Activated naive CD8-positive, alpha-beta T cell treated with anti-CD3 and anti-CD28 coated beads for 36 hours (primary cell): ENCODE results near the gene YTHDF1. TPM values are rescaled to one million over a fixed set of nuclear protein-coding genes. Genes with fewer than 3 reads are reported as not detected.
"Not testable (repeated sequence)": the region's sequence is repeated elsewhere in the genome, so short reads cannot be mapped to it uniquely, and the experiment has no call there.

Source experiments
- DNase-seq: peaks from one replicate; pipeline ENCODE4 v3.0.0; 2021
- H3K27ac Mint-ChIP-seq: one replicate; pipeline ENCODE4 v1.8.0; 2022; ENCODE audit warnings: mild to moderate bottlenecking, moderate library complexity, mixed read lengths
- H3K27me3 Mint-ChIP-seq: one replicate; pipeline ENCODE4 v1.8.0; 2022; ENCODE audit warnings: mild to moderate bottlenecking, mixed read lengths
- H3K36me3 Mint-ChIP-seq: one replicate; pipeline ENCODE4 v1.8.0; 2021; ENCODE audit warnings: mild to moderate bottlenecking, mixed read lengths
- H3K4me1 Mint-ChIP-seq: one replicate; pipeline ENCODE4 v1.8.0; 2021; ENCODE audit warnings: mixed read lengths
- H3K4me3 Mint-ChIP-seq: one replicate; pipeline ENCODE4 v1.8.0; 2022; ENCODE audit warnings: mild to moderate bottlenecking, moderate library complexity, mixed read lengths
- H3K9me3 Mint-ChIP-seq: one replicate; pipeline ENCODE4 v1.8.0; 2022; ENCODE audit warnings: mixed read lengths
- total RNA-seq, 2 experiments: library from RNA; stranded (reverse); gene quantifications; one replicate each; pipeline ENCODE4 v1.2.3, GENCODE V29; 2021

The YTHDF1 gene
- total RNA-seq, 2 experiments from 2014 or later = 47.4 to 48.3 TPM

DNA sequence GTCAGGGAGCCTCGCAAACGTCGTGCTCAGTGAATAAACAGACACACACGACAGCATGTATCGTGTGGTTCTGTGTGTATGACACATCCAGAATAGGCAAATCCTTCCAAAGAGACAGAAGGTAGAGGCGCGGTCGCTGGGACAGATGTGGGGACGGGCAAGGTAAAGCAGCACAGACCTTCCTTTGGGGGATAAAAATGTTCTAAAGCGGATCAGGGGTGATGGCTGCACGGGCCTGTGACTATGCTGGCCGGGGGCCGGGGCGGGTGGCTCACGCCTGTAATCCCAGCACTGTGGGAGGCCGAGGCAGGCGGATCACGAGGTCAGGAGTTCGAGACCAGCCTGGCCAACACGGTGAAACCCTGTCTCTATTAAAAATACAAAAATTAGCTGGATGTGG, 56.7 kb downstream of the YTHDF1 start:
- H3K4me3 Mint-ChIP-seq, H3K9me3 Mint-ChIP-seq, H3K4me1 Mint-ChIP-seq, H3K27ac Mint-ChIP-seq, H3K36me3 Mint-ChIP-seq, H3K27me3 Mint-ChIP-seq, DNase-seq: not testable (repeated sequence)

DNA sequence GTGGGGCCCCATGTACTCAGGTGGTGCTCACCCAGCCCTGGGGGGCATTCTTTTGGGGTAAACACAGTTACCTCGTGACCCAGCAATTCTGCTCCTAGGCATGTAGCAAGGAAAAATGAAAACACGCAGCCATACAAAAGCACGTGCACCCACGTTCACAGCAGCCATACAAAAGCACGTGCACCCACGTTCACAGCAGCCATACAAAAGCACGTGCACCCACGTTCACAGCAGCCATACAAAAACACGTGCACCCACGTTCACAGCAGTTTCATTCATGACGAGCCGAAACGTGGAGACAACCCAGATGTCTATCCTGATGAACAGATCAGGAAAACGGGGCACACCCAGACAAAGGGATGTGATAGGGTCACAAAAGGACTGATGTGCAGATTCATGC, 57.1 kb downstream of the YTHDF1 start:
- Mint-ChIP-seq H3K27me3 (peaks cover 12% of the 10 kb centered on the region), H3K4me1 (no peaks in the 10 kb centered on the region), H3K9me3 (no peaks in the 10 kb centered on the region), H3K36me3 (no peaks in the 10 kb centered on the region), H3K27ac (no peak overlapping the region), H3K4me3 (no peak overlapping the region)
- no peak for DNase-seq

DNA sequence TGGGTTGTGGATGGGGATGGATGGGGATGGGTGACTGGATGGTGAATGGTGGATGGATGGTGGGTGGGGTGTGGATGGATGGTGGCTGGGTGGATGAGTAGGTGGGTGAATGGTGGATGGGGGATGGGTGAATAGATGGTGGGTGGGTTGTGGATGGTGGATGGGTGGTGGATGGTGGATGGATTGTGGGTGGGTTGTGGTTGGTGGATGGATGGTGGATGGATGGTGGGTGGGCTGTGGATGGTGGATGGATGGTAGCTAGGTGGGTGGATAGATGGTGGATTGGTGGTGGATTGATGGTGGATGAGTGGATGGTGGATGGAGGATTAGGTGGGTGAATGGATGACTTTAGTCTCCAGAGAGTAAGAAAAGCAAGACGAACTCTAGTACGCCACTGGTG, 57.6 kb downstream of the YTHDF1 start:
- Mint-ChIP-seq H3K36me3 (no peaks in the 10 kb centered on the region), H3K4me3 (no peak overlapping the region), H3K27ac (no peak overlapping the region), H3K4me1 (no peaks in the 10 kb centered on the region), H3K27me3 (peaks cover 17% of the 10 kb centered on the region), H3K9me3 (no peaks in the 10 kb centered on the region)
- DNase-seq = no peak

DNA sequence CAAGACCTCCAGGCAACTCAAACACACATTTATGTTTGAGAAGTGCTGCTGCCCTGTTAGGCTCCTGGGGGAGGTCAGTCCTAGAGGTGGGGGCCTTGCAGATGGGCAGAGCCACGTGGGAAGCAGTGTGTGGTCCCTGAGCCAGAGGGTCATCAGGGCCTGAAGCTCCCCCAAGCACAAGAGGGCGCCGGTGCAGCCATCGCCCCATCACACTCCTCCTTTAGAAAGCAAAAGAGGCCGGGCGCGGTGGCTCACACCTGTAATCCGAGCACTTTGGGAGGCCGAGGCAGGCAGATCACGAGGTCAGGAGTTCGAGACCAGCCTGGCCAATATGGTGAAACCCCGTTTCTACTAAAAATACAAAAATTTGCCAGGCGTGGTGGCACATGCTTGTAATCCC, 58.5 kb downstream of the YTHDF1 start:
- not testable (repeated sequence) for H3K36me3 Mint-ChIP-seq, H3K9me3 Mint-ChIP-seq, DNase-seq, H3K4me3 Mint-ChIP-seq, H3K27ac Mint-ChIP-seq, H3K4me1 Mint-ChIP-seq
- H3K27me3 Mint-ChIP-seq = peaks cover 22% of the 10 kb centered on the region

DNA sequence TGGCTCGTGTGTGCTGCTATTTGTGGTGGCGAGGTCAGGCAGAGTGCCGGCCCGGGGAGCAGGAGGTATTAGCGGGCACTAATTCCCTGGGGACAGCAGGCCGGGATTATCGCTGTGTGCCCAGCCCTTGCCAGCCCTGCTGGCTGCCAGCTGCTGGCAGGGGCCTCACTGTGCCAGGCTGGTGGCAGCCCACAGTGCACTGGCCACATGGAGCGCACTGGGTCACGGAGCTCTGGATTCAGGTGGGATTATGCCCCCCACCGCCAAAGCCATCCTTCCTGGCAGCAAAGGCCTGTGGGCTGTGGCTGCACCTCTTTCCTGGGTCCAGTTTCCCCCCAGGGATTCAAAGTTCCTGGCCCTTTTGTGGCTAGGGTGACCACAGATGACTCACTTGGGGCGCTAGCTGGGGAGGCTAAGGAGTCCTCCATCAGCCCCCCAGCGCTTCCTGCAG, 59.7 kb downstream of the YTHDF1 start:
- no peak overlapping the region for H3K4me3 Mint-ChIP-seq
- H3K4me1 Mint-ChIP-seq = no peaks in the 10 kb centered on the region
- H3K36me3 Mint-ChIP-seq = no peaks in the 10 kb centered on the region
- DNase-seq = no peak
- H3K9me3 Mint-ChIP-seq = no peaks in the 10 kb centered on the region
- H3K27me3 Mint-ChIP-seq = peaks cover 25% of the 10 kb centered on the region
- H3K27ac Mint-ChIP-seq = no peak overlapping the region

DNA sequence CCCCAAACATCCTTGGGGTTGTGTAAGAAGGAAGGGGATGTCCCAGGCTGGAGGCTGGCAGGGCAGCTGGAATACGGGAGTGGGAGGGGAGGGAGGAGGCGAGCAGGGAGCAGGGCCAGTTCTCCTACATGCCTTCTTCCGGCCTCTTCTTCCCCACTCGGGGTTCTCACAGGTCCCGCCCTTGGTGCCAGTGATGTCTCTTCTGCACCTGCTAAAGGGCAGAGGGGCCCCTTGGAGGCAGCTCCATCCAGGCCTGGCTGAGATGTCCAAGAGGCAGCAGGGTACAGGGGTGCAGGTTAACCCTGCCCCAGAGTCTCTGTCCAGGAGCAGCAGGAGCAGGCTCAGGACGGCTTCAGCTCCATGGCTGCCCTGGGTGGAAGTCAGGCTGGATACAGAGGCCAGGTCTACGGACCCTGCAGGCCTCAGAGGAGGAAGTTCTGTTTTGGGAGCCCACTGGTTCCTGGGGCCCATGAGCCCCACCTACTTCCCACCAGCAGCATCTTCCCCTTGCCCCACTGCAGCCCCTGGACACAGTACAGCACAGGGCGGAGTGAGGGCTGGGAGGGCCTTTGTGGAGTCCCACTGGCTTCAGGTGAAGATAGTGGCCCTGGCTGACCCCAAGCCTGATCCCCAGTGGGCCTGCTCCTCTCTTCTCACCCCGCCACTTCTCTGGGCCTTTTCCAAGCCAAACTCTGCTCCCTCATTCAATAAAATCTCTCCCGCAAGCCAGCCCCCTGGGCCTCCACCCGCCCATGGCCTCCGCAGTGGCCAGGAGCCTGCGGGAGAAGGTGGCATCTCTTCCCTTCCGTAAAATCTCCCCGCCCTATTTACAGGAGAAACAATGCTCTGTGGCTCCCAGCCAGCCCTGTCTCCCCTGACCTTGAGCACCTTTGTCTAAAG, 60.4 kb downstream of the YTHDF1 start:
- Mint-ChIP-seq H3K36me3 (no peaks in the 10 kb centered on the region), H3K9me3 (no peaks in the 10 kb centered on the region), H3K4me3 (no peak overlapping the region), H3K27me3 (peaks cover 25% of the 10 kb centered on the region), H3K27ac (no peak overlapping the region), H3K4me1 (no peaks in the 10 kb centered on the region)
- no peak for DNase-seq

DNA sequence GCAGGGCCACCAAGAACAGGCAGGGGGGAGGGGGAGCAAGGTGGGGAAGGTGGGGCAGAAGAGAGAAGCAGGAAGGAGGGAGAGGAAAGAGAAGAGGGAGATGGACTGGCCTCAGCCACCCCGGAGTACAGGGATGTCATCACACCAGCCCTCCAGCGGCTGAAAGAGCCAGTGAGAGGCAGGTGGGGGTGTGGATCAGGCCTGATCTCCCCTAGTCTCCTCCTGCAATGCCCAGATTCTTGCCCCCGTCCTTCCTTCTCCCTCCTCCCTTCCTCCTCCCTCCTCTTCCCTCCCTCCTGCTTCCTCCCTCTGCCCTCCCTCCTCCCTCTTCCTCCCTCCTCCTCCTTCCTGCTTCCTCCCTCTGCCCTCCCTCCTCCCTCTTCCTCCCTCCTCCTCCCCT, 61.5 kb downstream of the YTHDF1 start:
- peaks cover 33% of the 10 kb centered on the region for H3K27me3 Mint-ChIP-seq
- H3K9me3 Mint-ChIP-seq = no peaks in the 10 kb centered on the region
- no peak overlapping the region for H3K4me3 Mint-ChIP-seq
- no peak overlapping the region for H3K27ac Mint-ChIP-seq
- no peak for DNase-seq
- no peaks in the 10 kb centered on the region for H3K4me1 Mint-ChIP-seq
- no peaks in the 10 kb centered on the region for H3K36me3 Mint-ChIP-seq

DNA sequence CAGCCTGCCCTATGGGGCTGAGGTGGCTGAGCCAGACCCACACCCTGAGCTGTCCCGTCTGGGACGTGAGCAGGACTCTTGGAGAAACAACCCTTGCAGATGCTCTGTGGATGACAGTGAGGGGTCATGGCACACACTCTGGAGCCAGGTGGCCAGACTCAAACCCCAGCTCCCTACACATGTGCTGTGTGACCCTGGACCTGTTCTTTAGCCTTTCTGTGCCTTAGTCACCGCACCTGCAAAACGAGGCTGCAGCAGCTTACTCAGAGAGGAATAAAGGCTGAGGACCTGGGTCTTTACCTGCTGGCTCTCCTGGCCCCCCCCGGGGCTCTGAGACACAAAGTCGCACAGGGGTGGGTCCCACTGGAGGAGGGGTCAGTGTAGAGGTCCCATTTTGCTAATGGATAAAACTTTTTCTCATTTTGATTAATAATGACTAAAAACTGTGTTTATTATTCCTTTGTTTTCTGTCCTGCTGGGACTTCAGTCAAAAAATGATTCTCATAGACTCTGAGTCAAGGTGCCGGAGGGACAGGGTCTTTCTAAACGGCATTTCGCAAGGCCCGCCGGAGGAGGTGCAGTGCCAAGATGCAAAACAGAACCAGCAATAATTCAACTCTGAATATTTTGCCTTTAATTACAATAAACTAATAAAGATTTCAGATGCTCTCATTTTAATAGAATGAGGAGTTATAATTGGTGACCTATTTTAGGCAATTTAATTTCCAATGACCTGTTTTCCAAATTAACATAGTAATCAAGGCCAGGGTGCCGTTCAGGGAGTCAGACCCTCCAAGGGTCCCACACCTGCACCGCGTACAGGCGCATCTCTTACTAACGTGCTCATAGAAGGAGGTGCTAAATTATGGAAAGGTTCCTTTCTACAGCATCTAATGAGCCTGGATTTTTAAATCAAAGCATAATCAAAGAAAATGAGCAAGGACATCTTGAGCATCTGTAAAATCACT, 62.4 kb downstream of the YTHDF1 start:
- DNase-seq = no peak
- H3K27me3 Mint-ChIP-seq = peaks cover 37% of the 10 kb centered on the region
- no peaks in the 10 kb centered on the region for H3K4me1 Mint-ChIP-seq
- no peak overlapping the region for H3K4me3 Mint-ChIP-seq
- H3K9me3 Mint-ChIP-seq = no peaks in the 10 kb centered on the region
- no peak overlapping the region for H3K27ac Mint-ChIP-seq
- H3K36me3 Mint-ChIP-seq = no peaks in the 10 kb centered on the region

DNA sequence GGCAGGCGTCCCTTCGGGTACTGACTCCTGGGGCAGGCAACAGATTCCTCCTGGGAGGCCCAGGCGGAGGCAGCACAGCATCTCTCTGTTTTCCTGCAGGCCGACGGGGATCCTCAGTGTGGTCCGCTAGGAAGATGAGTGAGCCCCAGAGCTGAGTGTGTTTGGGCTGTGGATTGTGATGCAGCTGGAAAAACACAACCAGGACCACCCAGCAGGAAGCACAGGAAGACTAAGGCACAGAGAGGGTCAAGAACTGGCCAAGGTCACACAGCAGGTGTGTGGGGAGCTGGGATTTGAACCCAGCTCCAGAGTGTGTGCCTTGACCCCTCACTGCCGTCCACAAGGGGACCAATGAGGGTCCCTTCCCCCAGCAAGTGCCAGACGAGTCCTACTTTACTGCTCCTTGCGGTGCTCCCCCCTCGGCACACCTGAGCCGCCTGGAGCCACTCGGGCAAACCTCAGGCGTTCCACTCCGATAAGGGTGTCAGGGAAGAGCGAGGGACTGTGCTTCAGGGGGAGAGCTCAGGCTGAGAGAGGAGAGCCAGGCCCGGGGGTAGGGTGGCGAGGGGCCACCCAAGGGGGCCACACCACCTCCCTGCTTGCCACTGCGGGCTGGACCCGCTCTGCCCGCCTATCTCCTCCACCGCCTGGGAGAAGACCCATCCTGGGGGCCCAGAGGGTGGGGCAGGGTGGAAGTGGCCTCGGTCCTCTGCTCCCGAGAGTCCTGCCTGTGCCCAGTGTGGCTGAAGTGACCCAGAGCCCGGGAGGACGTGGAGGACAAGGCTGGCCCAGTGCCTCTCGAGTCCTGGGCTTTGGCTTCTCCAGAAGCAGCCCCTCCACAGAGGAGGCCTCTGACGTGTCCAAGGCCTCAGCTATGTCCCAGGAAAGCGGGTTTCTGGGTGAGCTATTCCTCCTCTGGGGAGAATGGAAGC, 63.3 kb downstream of the YTHDF1 start:
- H3K36me3 Mint-ChIP-seq = no peaks in the 10 kb centered on the region
- peaks cover 44% of the 10 kb centered on the region for H3K27me3 Mint-ChIP-seq
- no peaks in the 10 kb centered on the region for H3K4me1 Mint-ChIP-seq
- no peak overlapping the region for H3K4me3 Mint-ChIP-seq
- no peak overlapping the region for H3K27ac Mint-ChIP-seq
- DNase-seq = no peak
- H3K9me3 Mint-ChIP-seq = peaks cover 8% of the 10 kb centered on the region

DNA sequence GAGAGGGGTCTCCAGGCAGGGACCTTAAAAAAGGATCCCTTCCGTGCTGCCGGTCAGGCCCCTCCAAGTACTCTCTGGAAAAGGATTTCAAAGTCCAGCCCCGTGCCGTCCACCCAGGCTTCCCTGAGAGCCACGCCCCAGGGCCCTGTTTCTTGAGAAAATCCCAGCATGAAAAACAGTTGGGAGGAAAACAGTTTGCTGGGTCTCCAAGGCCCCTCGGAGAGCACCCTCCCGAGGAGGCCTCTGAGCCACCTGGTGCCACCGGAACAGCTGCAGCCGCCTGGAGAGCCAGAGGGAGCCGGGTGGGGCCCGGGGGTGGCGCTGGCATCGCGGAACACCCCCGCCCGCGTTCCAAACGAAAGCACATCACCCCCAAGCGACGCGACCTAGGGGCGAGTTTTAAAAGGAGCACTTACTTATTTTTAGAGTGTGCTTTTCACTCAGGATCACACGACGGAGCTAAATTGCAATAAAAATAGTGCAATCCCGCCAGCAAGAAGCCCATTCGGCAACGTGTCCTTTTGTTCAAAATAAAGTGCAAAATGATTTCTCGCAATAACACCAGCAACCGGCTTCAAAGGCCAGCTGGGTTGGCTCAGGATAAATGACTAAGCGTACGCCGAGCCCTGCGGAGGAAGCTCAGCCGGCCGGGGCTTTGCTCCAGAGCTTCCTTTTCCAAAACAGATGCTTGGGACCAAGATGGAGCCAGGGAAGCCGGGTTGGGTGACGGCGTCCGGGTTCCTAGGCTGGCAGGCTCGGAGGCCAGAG, 64.2 kb downstream of the YTHDF1 start:
- DNase-seq = no peak
- Mint-ChIP-seq H3K4me3 (no peak overlapping the region), H3K27me3 (peaks cover 46% of the 10 kb centered on the region), H3K36me3 (no peaks in the 10 kb centered on the region), H3K9me3 (peaks cover 9% of the 10 kb centered on the region), H3K27ac (no peak overlapping the region), H3K4me1 (no peaks in the 10 kb centered on the region)

DNA sequence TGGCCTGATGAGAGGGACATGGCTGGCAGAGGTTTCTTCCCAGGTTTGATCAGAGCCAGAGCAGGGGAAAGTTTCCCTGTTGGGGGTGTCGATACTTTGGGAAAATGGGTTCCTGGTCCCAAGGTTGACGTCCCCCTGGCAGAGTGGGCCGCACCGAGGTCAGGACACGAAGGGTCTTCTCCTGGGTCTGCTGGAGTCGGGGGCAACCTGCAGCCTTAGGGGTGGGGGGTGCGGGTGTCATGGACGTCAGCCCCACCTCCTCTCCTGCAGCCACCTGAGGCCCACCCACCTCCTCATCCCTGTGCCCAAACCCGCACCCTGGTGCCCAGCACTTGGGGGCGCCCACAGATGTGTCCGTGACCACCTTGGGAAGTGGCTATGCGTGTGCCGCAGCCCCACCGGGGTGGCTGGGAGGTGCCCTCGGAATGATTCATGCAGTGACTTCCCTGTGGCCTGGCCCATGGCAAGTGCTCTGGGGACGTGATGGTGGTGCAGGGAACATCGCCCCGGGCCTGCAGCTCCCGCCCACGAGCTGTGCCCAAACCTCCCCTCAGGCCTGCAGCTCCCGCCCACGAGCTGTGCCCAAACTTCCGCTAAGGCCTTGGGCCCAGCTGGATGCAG, 64.9 kb downstream of the YTHDF1 start:
- no peaks in the 10 kb centered on the region for H3K4me1 Mint-ChIP-seq
- H3K27me3 Mint-ChIP-seq = peaks cover 48% of the 10 kb centered on the region
- no peak overlapping the region for H3K4me3 Mint-ChIP-seq
- peaks cover 11% of the 10 kb centered on the region for H3K9me3 Mint-ChIP-seq
- H3K36me3 Mint-ChIP-seq = no peaks in the 10 kb centered on the region
- no peak for DNase-seq
- no peak overlapping the region for H3K27ac Mint-ChIP-seq

DNA sequence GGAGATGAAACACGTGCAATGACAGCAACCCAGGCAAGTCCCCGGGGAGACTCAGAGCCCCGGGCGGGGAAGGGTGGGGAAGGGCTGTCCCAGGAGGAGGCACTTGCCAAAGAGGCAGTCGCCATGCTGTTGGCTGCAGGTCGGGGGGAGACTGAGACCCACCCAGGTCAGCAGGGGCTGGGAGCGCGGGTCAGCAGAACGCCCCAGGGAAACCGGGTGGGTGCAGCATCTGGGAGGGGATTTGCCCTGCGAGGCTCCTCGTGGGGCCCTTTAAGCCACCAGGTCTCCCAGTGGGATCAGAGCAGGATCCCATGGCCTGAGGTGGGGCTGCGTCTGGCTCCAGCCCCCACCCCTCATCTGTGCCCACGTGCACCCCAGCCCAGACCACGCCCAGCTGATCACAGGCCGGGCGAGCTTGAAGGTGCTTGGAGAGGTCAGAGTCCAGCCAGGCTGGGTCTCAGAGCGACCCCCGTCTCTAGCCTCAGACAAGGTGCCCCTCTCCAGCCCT, 65.5 kb downstream of the YTHDF1 start:
- DNase-seq = no peak
- Mint-ChIP-seq H3K9me3 (peaks cover 11% of the 10 kb centered on the region), H3K4me1 (no peaks in the 10 kb centered on the region), H3K4me3 (no peak overlapping the region), H3K36me3 (no peaks in the 10 kb centered on the region), H3K27ac (no peak overlapping the region), H3K27me3 (peaks cover 50% of the 10 kb centered on the region)

DNA sequence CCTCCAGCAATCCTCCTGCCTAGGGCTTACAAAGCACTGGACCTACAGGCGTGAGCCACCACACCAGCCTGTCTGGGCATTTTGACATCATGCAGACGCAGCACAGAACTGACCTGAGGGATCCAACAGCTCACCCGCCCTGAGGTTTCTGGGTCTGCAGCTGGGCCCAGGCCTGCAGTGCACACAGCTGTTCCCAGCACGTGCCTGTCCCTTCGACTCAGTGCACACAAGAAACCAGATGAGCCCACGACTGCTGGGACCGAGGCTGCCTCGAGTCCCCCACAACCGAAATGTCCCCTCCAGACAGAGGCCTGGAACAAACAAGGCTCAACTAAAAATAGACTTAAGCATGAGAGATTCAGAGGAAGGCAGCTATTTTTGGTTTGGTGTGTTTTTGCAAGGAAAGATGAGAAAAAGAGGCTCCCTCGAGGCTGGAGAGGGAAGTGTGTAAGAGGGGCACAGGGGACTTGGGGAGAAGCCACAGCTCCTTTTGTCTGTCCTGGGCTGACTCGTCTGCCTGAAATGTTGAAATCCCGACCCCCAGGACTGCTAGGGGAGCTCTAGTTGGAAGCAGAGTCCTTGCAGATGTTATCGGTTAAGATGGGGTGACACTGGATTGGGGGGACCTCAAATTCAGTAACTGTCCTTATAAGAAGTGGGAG, 66.3 kb downstream of the YTHDF1 start:
- H3K9me3 Mint-ChIP-seq = peaks cover 11% of the 10 kb centered on the region
- no peaks in the 10 kb centered on the region for H3K36me3 Mint-ChIP-seq
- DNase-seq = no peak
- no peak overlapping the region for H3K4me3 Mint-ChIP-seq
- no peaks in the 10 kb centered on the region for H3K4me1 Mint-ChIP-seq
- H3K27me3 Mint-ChIP-seq = peaks cover 49% of the 10 kb centered on the region
- no peak overlapping the region for H3K27ac Mint-ChIP-seq
